ENCODE results near the gene RFTN1. TPM values are rescaled to one million over a fixed set of nuclear protein-coding genes. Genes with fewer than 3 reads are reported as not detected.
A peak's percentile ranks its signal among the peaks of the same experiment; 100 is the strongest.
"Not testable (repeated sequence)": the region's sequence is repeated elsewhere in the genome, so short reads cannot be mapped to it uniquely, and the experiment has no call there.

Gene RFTN1
- polyA plus RNA-seq, 4 donors, result 30.2 to 35.5 (median 32.5) TPM

GRCh38 chr3:16490062-16490619, 23.4 kb downstream of the RFTN1 start:
- no peak for DNase-seq (ENCODE audit: low read depth in 4 of 4, low spot score in 2 of 4)

GRCh38 chr3:16489326-16490061, 24.0 kb downstream of the RFTN1 start:
- DNase-seq (ENCODE audit: low read depth in 4 of 4, low spot score in 2 of 4), result not testable (repeated sequence)

GRCh38 chr3:16488637-16489036, 24.9 kb downstream of the RFTN1 start:
- DNase-seq (ENCODE audit: low read depth in 4 of 4, low spot score in 2 of 4), result no peak

- DNase-seq (ENCODE audit: low read depth in 4 of 4, low spot score in 2 of 4), result no peak
Observed at GRCh38 chr3:16487511-16488175, 25.9 kb downstream of the RFTN1 start.

- DNase-seq (ENCODE audit: low read depth in 4 of 4, low spot score in 2 of 4), result no peak
Observed at GRCh38 chr3:16486951-16487480, 26.5 kb downstream of the RFTN1 start.

- DNase-seq (ENCODE audit: low read depth in 4 of 4, low spot score in 2 of 4), result no peak
Observed at GRCh38 chr3:16486201-16486600, 27.3 kb downstream of the RFTN1 start.

GRCh38 chr3:16485395-16485992, 28.0 kb downstream of the RFTN1 start:
- DNase-seq (ENCODE audit: low read depth in 4 of 4, low spot score in 2 of 4), result no peak

- no peak for DNase-seq (ENCODE audit: low read depth in 4 of 4, low spot score in 2 of 4)
Observed at GRCh38 chr3:16484984-16485383, 28.5 kb downstream of the RFTN1 start.

- peak in 2 of 4 donors; percentile 41 to 51 for DNase-seq (ENCODE audit: low read depth in 4 of 4, low spot score in 2 of 4)
Observed at GRCh38 chr3:16484216-16484615, 29.3 kb downstream of the RFTN1 start.

- no peak for DNase-seq (ENCODE audit: low read depth in 4 of 4, low spot score in 2 of 4)
Observed at GRCh38 chr3:16482770-16483531, 30.5 kb downstream of the RFTN1 start.

GRCh38 chr3:16482194-16482769, 31.2 kb downstream of the RFTN1 start:
- DNase-seq (ENCODE audit: low read depth in 4 of 4, low spot score in 2 of 4), result no peak

- DNase-seq (ENCODE audit: low read depth in 4 of 4, low spot score in 2 of 4), result no peak
Observed at GRCh38 chr3:16481546-16481897, 32.0 kb downstream of the RFTN1 start.

- DNase-seq (ENCODE audit: low read depth in 4 of 4, low spot score in 2 of 4), result no peak
Observed at GRCh38 chr3:16480861-16481545, 32.5 kb downstream of the RFTN1 start.

- no peak for DNase-seq (ENCODE audit: low read depth in 4 of 4, low spot score in 2 of 4)
Observed at GRCh38 chr3:16478516-16478915, 35.0 kb downstream of the RFTN1 start.

GRCh38 chr3:16477521-16477920, 36.0 kb downstream of the RFTN1 start:
- no peak for DNase-seq (ENCODE audit: low read depth in 4 of 4, low spot score in 2 of 4)

GRCh38 chr3:16477056-16477455, 36.4 kb downstream of the RFTN1 start:
- DNase-seq (ENCODE audit: low read depth in 4 of 4, low spot score in 2 of 4), result no peak

GRCh38 chr3:16476636-16477035, 36.9 kb downstream of the RFTN1 start:
- DNase-seq (ENCODE audit: low read depth in 4 of 4, low spot score in 2 of 4), result no peak

- DNase-seq (ENCODE audit: low read depth in 4 of 4, low spot score in 2 of 4), result no peak
Observed at GRCh38 chr3:16475766-16476165, 37.7 kb downstream of the RFTN1 start.

GRCh38 chr3:16474920-16475319, 38.6 kb downstream of the RFTN1 start:
- no peak for DNase-seq (ENCODE audit: low read depth in 4 of 4, low spot score in 2 of 4)

GRCh38 chr3:16474216-16474615, 39.3 kb downstream of the RFTN1 start:
- no peak for DNase-seq (ENCODE audit: low read depth in 4 of 4, low spot score in 2 of 4)
